IMR-90 (cell line): ENCODE results near the gene DYNLT2. TPM values are rescaled to one million over a fixed set of nuclear protein-coding genes. Genes with fewer than 3 reads are reported as not detected.

Source experiments
- ATAC-seq: fragments of 200-7000 bp; cut with Tn5 transposase; 2 replicates; pipeline ENCODE4 v1.9.1; 2020; ENCODE audit warnings: low read depth, mild to moderate bottlenecking, moderate library complexity
- BruUV-seq: library from RNA; stranded (reverse); fragments of 400-500 nt; replicated peaks from 2 replicates; lab custom pipeline; 2021; lab: Mats Ljungman, UMichigan
- CTCF ChIA-PET: fragments of 300-600 bp; formaldehyde crosslinking; extraction: SDS; loops from one replicate; lab custom pipeline; 2021; ENCODE audit warnings: antibody characterized with exemption; lab: Yijun Ruan, JAX
- POLR2A ChIA-PET: fragments of 300-600 bp; sonication (Branson Sonifier 250); formaldehyde crosslinking; loops from one replicate; lab custom pipeline; 2022; ENCODE audit warnings: antibody characterized with exemption; ENCODE audit not compliant: unreplicated experiment; lab: Charles Lee
- DNase-seq: peaks from one replicate; pipeline ENCODE4 v3.0.0; 2013
- H2AFZ ChIP-seq: replicated peaks from 2 replicates; pipeline ENCODE3; 2013; ENCODE audit warnings: low read length, mild to moderate bottlenecking; ENCODE audit not compliant: poor library complexity
- H2AK5ac ChIP-seq: 2 replicates; pipeline ENCODE4 v1.6.1; 2013; ENCODE audit warnings: low read depth, low read length, inconsistent platforms
- H2AK9ac ChIP-seq: replicated peaks from 2 replicates; pipeline ENCODE3; 2013; ENCODE audit warnings: mild to moderate bottlenecking, low read depth, low read length, moderate library complexity; ENCODE audit not compliant: poor library complexity
- H2BK120ac ChIP-seq: 2 replicates; pipeline ENCODE4 v1.6.1; 2013; ENCODE audit warnings: low read depth, low read length, inconsistent platforms
- H2BK15ac ChIP-seq: 3 replicates; pipeline ENCODE4 v1.6.1; 2013; ENCODE audit warnings: low read depth, low read length, inconsistent platforms
- H2BK20ac ChIP-seq: 2 replicates; pipeline ENCODE4 v1.6.1; 2013; ENCODE audit warnings: low read depth, mild to moderate bottlenecking, inconsistent platforms, low read length, moderate library complexity
- H2BK5ac ChIP-seq: 2 replicates; pipeline ENCODE4 v1.6.1; 2013; ENCODE audit warnings: mild to moderate bottlenecking, low read depth, low read length, inconsistent platforms; ENCODE audit not compliant: poor library complexity, severe bottlenecking
- H3K14ac ChIP-seq: replicated peaks from 2 replicates; pipeline ENCODE4 v1.6.1; 2013; ENCODE audit warnings: low read depth, low read length, inconsistent platforms
- H3K18ac ChIP-seq: 2 replicates; pipeline ENCODE4 v1.6.1; 2013; ENCODE audit warnings: low read depth, low read length, control low read depth
- H3K23ac ChIP-seq: 2 replicates; pipeline ENCODE4 v1.6.1; 2013; ENCODE audit warnings: low read depth, low read length, inconsistent platforms
- H3K27ac ChIP-seq: 2 replicates; pipeline ENCODE4 v1.5.1; 2013; ENCODE audit warnings: mild to moderate bottlenecking, control low read depth, low read length; ENCODE audit not compliant: insufficient read depth
- H3K27me3 ChIP-seq: 2 replicates; pipeline ENCODE4 v1.6.1; 2013; ENCODE audit warnings: low read length; ENCODE audit not compliant: control insufficient read depth, insufficient read depth
- H3K36me3 ChIP-seq: 2 replicates; pipeline ENCODE4 v1.6.1; 2013; ENCODE audit warnings: low read length, mixed read lengths; ENCODE audit not compliant: control insufficient read depth, insufficient read depth
- H3K4ac ChIP-seq: 2 replicates; pipeline ENCODE4 v1.6.1; 2013; ENCODE audit warnings: low read depth, low read length, inconsistent platforms
- H3K4me1 ChIP-seq: 2 replicates; pipeline ENCODE4 v1.6.1; 2013; ENCODE audit warnings: low read length, mixed read lengths; ENCODE audit not compliant: control insufficient read depth, insufficient read depth
- H3K4me2 ChIP-seq: 2 replicates; pipeline ENCODE4 v1.6.1; 2013; ENCODE audit warnings: low read depth, mild to moderate bottlenecking, control low read depth, low read length, moderate library complexity
- H3K4me3 ChIP-seq: 2 replicates; pipeline ENCODE4 v1.5.1; 2013; ENCODE audit warnings: low read depth, mild to moderate bottlenecking, control low read depth, low read length, moderate library complexity; ENCODE audit not compliant: insufficient read depth
- H3K56ac ChIP-seq: 2 replicates; pipeline ENCODE4 v1.6.1; 2013; ENCODE audit warnings: low read length, inconsistent platforms; ENCODE audit not compliant: insufficient read depth; ENCODE audit errors: extremely low read depth
- H3K79me1 ChIP-seq, 2 experiments: 2 replicates each; pipeline ENCODE4 v1.6.1; 2013; ENCODE audit warnings: low read length in 2 of 2, inconsistent platforms in 1 of 2, low read depth in 1 of 2
- H3K9ac ChIP-seq: 2 replicates; pipeline ENCODE4 v1.6.1; 2013; ENCODE audit warnings: low read depth, low read length, control low read depth
- H3K9me1 ChIP-seq: 2 replicates; pipeline ENCODE4 v1.6.1; 2013; ENCODE audit warnings: low read length, inconsistent platforms; ENCODE audit not compliant: insufficient read depth
- H3K9me3 ChIP-seq: 2 replicates; pipeline ENCODE4 v1.6.1; 2013; ENCODE audit warnings: low read length; ENCODE audit not compliant: control insufficient read depth, insufficient read depth
- H4K20me1 ChIP-seq: 2 replicates; pipeline ENCODE4 v1.6.1; 2013; ENCODE audit warnings: low read length, inconsistent platforms; ENCODE audit not compliant: insufficient read depth
- H4K5ac ChIP-seq: 2 replicates; pipeline ENCODE4 v1.6.1; 2013; ENCODE audit warnings: mild to moderate bottlenecking, low read depth, low read length, control low read depth
- H4K8ac ChIP-seq, 2 experiments: 2 replicates each; pipeline ENCODE4 v1.6.1; 2013; ENCODE audit warnings: low read depth in 2 of 2, low read length in 2 of 2, control low read depth in 1 of 2, inconsistent platforms in 1 of 2
- H4K91ac ChIP-seq: 2 replicates; pipeline ENCODE4 v1.6.1; 2013; ENCODE audit warnings: low read depth, low read length, inconsistent platforms; ENCODE audit not compliant: insufficient read depth
- BHLHE40 ChIP-seq: fragments of 150-350 bp; IDR thresholded peaks from 2 replicates; pipeline ENCODE4 v1.6.1; 2016; ENCODE audit warnings: mild to moderate bottlenecking, low read depth, low read length
- CEBPB ChIP-seq: IDR thresholded peaks from 2 replicates; pipeline ENCODE4 v1.6.1; 2012; ENCODE audit warnings: low read depth, low read length, improper control_type of control experiment
- CHD1 ChIP-seq: IDR thresholded peaks from 2 replicates; pipeline ENCODE4 v1.6.1; 2012; ENCODE audit warnings: low read depth, low read length, improper control_type of control experiment
- MAZ ChIP-seq: IDR thresholded peaks from 2 replicates; pipeline ENCODE4 v1.6.1; 2012; ENCODE audit warnings: low read depth, mild to moderate bottlenecking, low read length, improper control_type of control experiment, moderate library complexity, borderline replicate concordance
- MXI1 ChIP-seq: IDR thresholded peaks from 2 replicates; pipeline ENCODE4 v1.6.1; 2012; ENCODE audit warnings: low read depth, mild to moderate bottlenecking, low read length, moderate library complexity, borderline replicate concordance
- NFE2L2 ChIP-seq: fragments of 150-350 bp; IDR thresholded peaks from 2 replicates; pipeline ENCODE4 v1.6.1; 2016; ENCODE audit warnings: low read depth, mild to moderate bottlenecking, low read length
- POLR2A ChIP-seq: IDR thresholded peaks from 2 replicates; pipeline ENCODE4 v1.6.1; 2012; ENCODE audit warnings: mild to moderate bottlenecking, low read depth, low read length
- RAD21 ChIP-seq: IDR thresholded peaks from 2 replicates; pipeline ENCODE4 v1.6.1; 2012; ENCODE audit warnings: low read length, improper control_type of control experiment
- RCOR1 ChIP-seq: IDR thresholded peaks from 2 replicates; pipeline ENCODE4 v1.6.1; 2012; ENCODE audit warnings: mild to moderate bottlenecking, low read length, improper control_type of control experiment; ENCODE audit not compliant: insufficient replicate concordance
- RFX5 ChIP-seq: IDR thresholded peaks from 2 replicates; pipeline ENCODE4 v1.8.0; 2012; ENCODE audit warnings: low read depth, mild to moderate bottlenecking, low read length, moderate library complexity
- SMC3 ChIP-seq: fragments of 150-350 bp; IDR thresholded peaks from 2 replicates; pipeline ENCODE4 v1.6.1; 2016; ENCODE audit warnings: low read depth, mild to moderate bottlenecking, antibody characterized with exemption, low read length, moderate library complexity
- WGBS, 2 experiments: methylation state at CpG; one replicate each; pipeline versions ENCODE4 v1.1.5 to v1.1.7; 2013; ENCODE audit warnings: missing lambda C conversion rate in 2 of 2; ENCODE audit not compliant: insufficient read length in 1 of 2; ENCODE audit errors: extremely low coverage in 2 of 2; 5-methylcytosine and 5-hydroxymethylcytosine counted together
- dilution Hi-C: fragments of 300-500 bp; cut with HindIII; formaldehyde crosslinking; loops from one replicate; pipeline ENCODE4 v1.14.3; 2018; ENCODE audit warnings: low sequenced_read_pairs; ENCODE audit not compliant: unreplicated experiment
- in situ Hi-C: fragments of 300-500 bp; cut with MboI; formaldehyde crosslinking; loops from 3 replicates; pipeline ENCODE4 v1.14.3; 2019; ENCODE audit warnings: low sequenced_read_pairs, inconsistent platforms, mixed read lengths
- intact Hi-C: fragments of 100-400 bp; cut with micrococcal nuclease; formaldehyde crosslinking; loops from 2 replicates; pipeline ENCODE4 v1.10.0; 2022
- polyA plus RNA-seq, 3 experiments: library from polyadenylated mRNA; depleted of rRNA; stranded (reverse); fragments of >200 nt; gene quantifications; 2 replicates each; pipeline ENCODE4 v1.2.3, GENCODE V29; 2012; ENCODE audit warnings: low replicate concordance in 1 of 3
- total RNA-seq: library from RNA; depleted of rRNA; stranded (reverse); fragments of >200 nt; gene quantifications from 2 replicates; pipeline ENCODE4 v1.2.3, GENCODE V29; 2012
- TF ChIP-seq, protein P1 (sequence below): fragments of 150-350 bp; IDR thresholded peaks from 2 replicates; pipeline ENCODE4 v1.6.1; 2016; ENCODE audit warnings: low read depth, mild to moderate bottlenecking, low read length, moderate library complexity, borderline replicate concordance
- TF ChIP-seq, protein P2 (sequence below): conservative IDR thresholded peaks from 2 replicates; pipeline ENCODE4 v1.5.1; 2012; ENCODE audit warnings: mild to moderate bottlenecking, low read depth, low read length, improper control_type of control experiment

DYNLT2 gene
- total and polyA plus RNA-seq, 2 of the 4 experiments (the other 2 are of a cell fraction) = 0.36 to 0.44 TPM

DNA sequence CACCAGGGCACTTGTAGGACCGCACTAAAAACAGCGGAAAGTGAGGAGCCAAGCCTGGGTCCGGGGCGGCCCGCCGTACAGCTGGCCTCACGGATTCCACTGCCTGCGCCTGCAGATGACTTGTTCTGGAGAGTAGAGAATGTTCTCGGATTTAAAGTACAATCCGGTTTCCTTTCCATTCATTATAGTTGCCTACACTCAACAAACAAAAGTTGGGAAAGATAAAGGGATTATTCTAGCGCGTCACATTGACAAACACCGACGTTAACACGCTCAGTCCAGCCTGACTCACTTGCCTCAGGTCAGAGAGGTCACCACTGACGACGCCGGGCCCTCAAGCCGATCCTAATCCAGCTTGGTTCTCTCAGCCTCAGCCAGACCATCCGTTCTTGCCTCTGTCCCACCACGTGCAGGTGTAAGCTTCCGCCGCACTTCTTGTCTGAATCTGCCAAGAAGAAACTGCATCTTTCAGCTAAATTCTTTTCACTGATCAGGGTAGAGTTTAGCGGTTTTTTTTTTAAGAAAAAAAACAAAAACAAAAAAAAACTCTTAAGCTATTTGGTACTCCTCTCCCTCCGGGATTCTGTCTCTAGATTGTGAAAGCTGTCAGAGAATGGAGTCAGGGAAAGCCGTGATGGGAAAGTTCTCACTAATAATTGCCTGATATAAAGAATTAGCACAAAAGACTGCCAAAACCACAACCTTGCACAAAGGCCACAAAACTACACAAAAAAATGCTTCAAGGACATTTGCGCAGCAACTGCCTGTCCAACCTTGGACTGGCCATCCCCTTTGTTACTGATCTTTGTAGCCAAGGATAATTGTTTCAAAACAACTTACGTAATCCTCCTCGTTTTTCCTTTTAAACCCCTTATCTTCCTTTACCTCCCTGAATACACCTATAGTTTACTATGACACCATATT, 26.0 kb downstream of the DYNLT2 start:
- peak overlapping the region; percentile 48 for H3K4me3 ChIP-seq
- no TSS peak for BruUV-seq
- peak overlapping the region; percentile 17; the same call in 1 of the 2 replicates for H3K18ac ChIP-seq
- H3K9ac ChIP-seq = peak overlapping the region; percentile 57
- WGBS, 2 experiments = 32 to 100% methylated on average over 2 to 13 of the region's 29 CpGs
- peak overlapping the region; percentile 38; the same call in 1 of the 2 replicates for H4K91ac ChIP-seq
- H3K23ac ChIP-seq = 0 out of 2 replicates have a peak overlapping the region, but pooled peaks have one; percentile 26
- H3K27ac ChIP-seq = peak overlapping the region; percentile 81
- H3K9me1 ChIP-seq = peaks cover 2% of the 10 kb centered on the region; the same call in 1 of the 2 replicates
- H2BK5ac ChIP-seq = peak overlapping the region; percentile 40
- no peak overlapping the region for H3K14ac ChIP-seq
- peak overlapping the region; percentile 46; the same call in 1 of the 2 replicates for H4K5ac ChIP-seq
- DNase-seq = peak; percentile 94
- no peaks in the 10 kb centered on the region for H3K27me3 ChIP-seq
- H2AK5ac ChIP-seq = no peak overlapping the region
- no peak overlapping the region for H2BK20ac ChIP-seq
- peak overlapping the region; percentile 14 to 27; a peak in 3 of 4 replicates for H4K8ac ChIP-seq
- H3K4me2 ChIP-seq = peak overlapping the region; percentile 37
- dilution Hi-C loops (no loop called here), in situ Hi-C loops (no loop called here), intact Hi-C loops (no loop called here)
- ChIA-PET POLR2A (no interaction called here), CTCF (no interaction called here)
- peak overlapping the region; percentile 5; the same call in 1 of the 2 replicates for H3K56ac ChIP-seq
- peaks cover 7% of the 10 kb centered on the region for H4K20me1 ChIP-seq
- no peaks in the 10 kb centered on the region for H3K36me3 ChIP-seq
- no peak overlapping the region for H2BK120ac ChIP-seq
- H3K4ac ChIP-seq = peak overlapping the region; percentile 74
- H3K4me1 ChIP-seq = peaks cover 4% of the 10 kb centered on the region; the same call in 1 of the 2 replicates
- no peak overlapping the region for H2BK15ac ChIP-seq
- peak; percentile 33 for ATAC-seq
- peak overlapping the region; percentile 92 for H2AFZ ChIP-seq
- peak overlapping the region; percentile 81 for H2AK9ac ChIP-seq
- H3K9me3 ChIP-seq = no peaks in the 10 kb centered on the region
- peaks cover 5 to 16% of the 10 kb centered on the region in 2 experiments; a peak in 3 of 4 replicates for H3K79me1 ChIP-seq
- TF ChIP-seq, protein P1, sequence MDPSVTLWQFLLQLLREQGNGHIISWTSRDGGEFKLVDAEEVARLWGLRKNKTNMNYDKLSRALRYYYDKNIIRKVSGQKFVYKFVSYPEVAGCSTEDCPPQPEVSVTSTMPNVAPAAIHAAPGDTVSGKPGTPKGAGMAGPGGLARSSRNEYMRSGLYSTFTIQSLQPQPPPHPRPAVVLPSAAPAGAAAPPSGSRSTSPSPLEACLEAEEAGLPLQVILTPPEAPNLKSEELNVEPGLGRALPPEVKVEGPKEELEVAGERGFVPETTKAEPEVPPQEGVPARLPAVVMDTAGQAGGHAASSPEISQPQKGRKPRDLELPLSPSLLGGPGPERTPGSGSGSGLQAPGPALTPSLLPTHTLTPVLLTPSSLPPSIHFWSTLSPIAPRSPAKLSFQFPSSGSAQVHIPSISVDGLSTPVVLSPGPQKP = no peak
- TF ChIP-seq CHD1 (0 out of 2 replicates have a peak, but pooled peaks have one; percentile 27), MXI1 (no peak), CEBPB (peak; percentile 81), RAD21 (no peak), SMC3 (no peak), RFX5 (no peak), BHLHE40 (peak; percentile 57; the same call in 1 of the 2 replicates), MAZ (no peak), NFE2L2 (no peak), POLR2A (peak; percentile 92), RCOR1 (peak; percentile 54)
- TF ChIP-seq, protein P2, sequence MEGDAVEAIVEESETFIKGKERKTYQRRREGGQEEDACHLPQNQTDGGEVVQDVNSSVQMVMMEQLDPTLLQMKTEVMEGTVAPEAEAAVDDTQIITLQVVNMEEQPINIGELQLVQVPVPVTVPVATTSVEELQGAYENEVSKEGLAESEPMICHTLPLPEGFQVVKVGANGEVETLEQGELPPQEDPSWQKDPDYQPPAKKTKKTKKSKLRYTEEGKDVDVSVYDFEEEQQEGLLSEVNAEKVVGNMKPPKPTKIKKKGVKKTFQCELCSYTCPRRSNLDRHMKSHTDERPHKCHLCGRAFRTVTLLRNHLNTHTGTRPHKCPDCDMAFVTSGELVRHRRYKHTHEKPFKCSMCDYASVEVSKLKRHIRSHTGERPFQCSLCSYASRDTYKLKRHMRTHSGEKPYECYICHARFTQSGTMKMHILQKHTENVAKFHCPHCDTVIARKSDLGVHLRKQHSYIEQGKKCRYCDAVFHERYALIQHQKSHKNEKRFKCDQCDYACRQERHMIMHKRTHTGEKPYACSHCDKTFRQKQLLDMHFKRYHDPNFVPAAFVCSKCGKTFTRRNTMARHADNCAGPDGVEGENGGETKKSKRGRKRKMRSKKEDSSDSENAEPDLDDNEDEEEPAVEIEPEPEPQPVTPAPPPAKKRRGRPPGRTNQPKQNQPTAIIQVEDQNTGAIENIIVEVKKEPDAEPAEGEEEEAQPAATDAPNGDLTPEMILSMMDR = no peak
